ENCODE measurements around the gene CYBB.

CYBB gene

DNA sequence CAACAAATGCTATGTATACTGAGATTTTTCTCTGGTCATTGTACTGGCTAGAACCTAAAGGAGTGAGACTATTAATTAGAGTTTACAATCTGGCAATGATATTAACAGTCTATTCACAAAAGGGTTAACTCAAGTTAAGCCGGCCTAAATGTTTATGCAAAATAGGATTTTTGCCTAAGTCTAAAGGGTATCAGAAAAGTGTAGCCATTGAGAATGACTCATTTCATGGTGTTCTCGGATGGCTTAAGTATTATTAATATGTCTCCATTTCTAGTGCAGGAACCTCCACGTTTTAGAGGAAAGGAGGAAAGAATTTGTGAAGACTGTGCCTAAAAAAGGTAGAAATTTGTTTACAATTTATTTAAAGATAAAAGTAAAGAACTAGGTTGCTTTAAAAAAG, 37.7 kb downstream of the CYBB start (continued):
- no peak for TF ChIP-seq HOXD13 (CRISPR knock-in tag; IDR thresholded peaks at IDR 0.05; ENCODE audit: borderline replicate concordance)
- TF ChIP-seq, protein P1, sequence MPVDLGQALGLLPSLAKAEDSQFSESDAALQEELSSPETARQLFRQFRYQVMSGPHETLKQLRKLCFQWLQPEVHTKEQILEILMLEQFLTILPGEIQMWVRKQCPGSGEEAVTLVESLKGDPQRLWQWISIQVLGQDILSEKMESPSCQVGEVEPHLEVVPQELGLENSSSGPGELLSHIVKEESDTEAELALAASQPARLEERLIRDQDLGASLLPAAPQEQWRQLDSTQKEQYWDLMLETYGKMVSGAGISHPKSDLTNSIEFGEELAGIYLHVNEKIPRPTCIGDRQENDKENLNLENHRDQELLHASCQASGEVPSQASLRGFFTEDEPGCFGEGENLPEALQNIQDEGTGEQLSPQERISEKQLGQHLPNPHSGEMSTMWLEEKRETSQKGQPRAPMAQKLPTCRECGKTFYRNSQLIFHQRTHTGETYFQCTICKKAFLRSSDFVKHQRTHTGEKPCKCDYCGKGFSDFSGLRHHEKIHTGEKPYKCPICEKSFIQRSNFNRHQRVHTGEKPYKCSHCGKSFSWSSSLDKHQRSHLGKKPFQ (tag by site-specific recombination; IDR thresholded peaks at IDR 0.05): no peak
- TF ChIP-seq ZNF561 (tag by site-specific recombination; IDR thresholded peaks at IDR 0.05; ENCODE audit: borderline replicate concordance): no peak
- no peak for TF ChIP-seq ZNF768 (tag by site-specific recombination; IDR thresholded peaks at IDR 0.05)
- no peak for TF ChIP-seq ZNF140 (tag by site-specific recombination; IDR thresholded peaks at IDR 0.05)
- TF ChIP-seq ZNF558 (tag by site-specific recombination; IDR thresholded peaks at IDR 0.05): no peak
- TF ChIP-seq ZNF639 (tag by site-specific recombination; IDR thresholded peaks at IDR 0.05): no peak
- TF ChIP-seq ZNF785 (tag by site-specific recombination; IDR thresholded peaks at IDR 0.05): no peak
- no peak for TF ChIP-seq ZNF830 (tag by site-specific recombination; IDR thresholded peaks at IDR 0.05; ENCODE audit: low read depth)
- TF ChIP-seq ZNF747 (tag by site-specific recombination; IDR thresholded peaks at IDR 0.05): no peak

- TF ChIP-seq GLI4 (tag by site-specific recombination; IDR thresholded peaks at IDR 0.05) (no peak), PRDM6 (tag by site-specific recombination; IDR thresholded peaks at IDR 0.05) (peak; percentile 31; the same call in 1 of the 2 replicates)
- no peaks in the 10 kb centered on the region for H3K9me3 ChIP-seq (ENCODE audit: control insufficient read depth, insufficient read depth, low read depth, low read length)
- H3K4me1 ChIP-seq (ENCODE audit: control insufficient read depth, insufficient read depth, low read length): no peaks in the 10 kb centered on the region
- ChIA-PET CTCF (interaction anchor here (1.0 kb wide), 1 partner anchor 72 kb away, joined by 3 read pairs; no protein-coding TSS in a partner anchor), POLR2A (no interaction called here)
- H3K36me3 ChIP-seq (ENCODE audit: control insufficient read depth in 2 of 2, insufficient read depth in 1 of 2, low read length in 2 of 2): no peaks in the 10 kb centered on the region
- no peak overlapping the region for H3K27ac ChIP-seq (ENCODE audit: extremely low read depth, low read depth, low read length)
- no peak overlapping the region for H3K4me3 ChIP-seq (ENCODE audit: low read depth, low read length)
Measured at GRCh38 chrX:37818031-37818430, 38.2 kb downstream of the CYBB start.

DNA sequence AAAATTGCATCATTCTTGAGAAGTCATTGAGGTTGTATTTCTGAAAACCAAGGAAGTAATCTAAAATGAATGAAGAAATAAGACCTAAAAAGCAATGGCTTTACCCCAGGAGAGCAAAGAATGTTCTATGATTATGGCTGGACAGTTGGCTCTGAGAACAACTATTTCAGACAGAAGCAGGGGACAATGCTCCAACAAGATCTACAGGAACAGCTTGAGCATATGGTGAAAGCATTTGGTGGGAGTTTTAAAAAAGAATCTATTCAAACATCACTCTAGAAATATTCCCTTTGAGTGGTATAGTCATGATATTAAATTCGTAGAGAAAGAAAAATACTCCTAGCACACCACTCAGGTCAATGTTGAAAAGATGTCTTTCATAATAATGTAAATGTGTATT, 40.8 kb downstream of the CYBB start:
- no peaks in the 10 kb centered on the region for H3K4me1 ChIP-seq (ENCODE audit: control insufficient read depth, insufficient read depth, low read length)
- no peak overlapping the region for H3K27ac ChIP-seq (ENCODE audit: extremely low read depth, low read depth, low read length)
- no peak for TF ChIP-seq AEBP2 (tag by site-specific recombination; IDR thresholded peaks at IDR 0.05; ENCODE audit: borderline replicate concordance)
- no peak for TF ChIP-seq ZNF132 (tag by site-specific recombination; IDR thresholded peaks at IDR 0.05; ENCODE audit: borderline replicate concordance)
- no peak for TF ChIP-seq ZBTB10 (tag by site-specific recombination; IDR thresholded peaks at IDR 0.05)
- H3K36me3 ChIP-seq (ENCODE audit: control insufficient read depth in 2 of 2, insufficient read depth in 1 of 2, low read length in 2 of 2): no peaks in the 10 kb centered on the region
- ChIA-PET POLR2A (no interaction called here), CTCF (no interaction called here)
- H3K4me3 ChIP-seq (ENCODE audit: low read depth, low read length): no peak overlapping the region
- no peaks in the 10 kb centered on the region for H3K9me3 ChIP-seq (ENCODE audit: control insufficient read depth, insufficient read depth, low read depth, low read length)

All from HEK293 (cell line).